GM18519 (cell line): ENCODE results near the gene ANKS1A.
"Not testable (repeated sequence)": the region's sequence is repeated elsewhere in the genome, so short reads cannot be mapped to it uniquely, and the experiment has no call there.

Experiments
- ATAC-seq: cut with Tn5 transposase; IDR thresholded peaks from one replicate; pipeline ENCODE4 v1.9.1; 2021; ENCODE audit warnings: mild to moderate bottlenecking, moderate library complexity; ENCODE audit not compliant: unreplicated experiment, low FRiP score

Gene ANKS1A, protein sequence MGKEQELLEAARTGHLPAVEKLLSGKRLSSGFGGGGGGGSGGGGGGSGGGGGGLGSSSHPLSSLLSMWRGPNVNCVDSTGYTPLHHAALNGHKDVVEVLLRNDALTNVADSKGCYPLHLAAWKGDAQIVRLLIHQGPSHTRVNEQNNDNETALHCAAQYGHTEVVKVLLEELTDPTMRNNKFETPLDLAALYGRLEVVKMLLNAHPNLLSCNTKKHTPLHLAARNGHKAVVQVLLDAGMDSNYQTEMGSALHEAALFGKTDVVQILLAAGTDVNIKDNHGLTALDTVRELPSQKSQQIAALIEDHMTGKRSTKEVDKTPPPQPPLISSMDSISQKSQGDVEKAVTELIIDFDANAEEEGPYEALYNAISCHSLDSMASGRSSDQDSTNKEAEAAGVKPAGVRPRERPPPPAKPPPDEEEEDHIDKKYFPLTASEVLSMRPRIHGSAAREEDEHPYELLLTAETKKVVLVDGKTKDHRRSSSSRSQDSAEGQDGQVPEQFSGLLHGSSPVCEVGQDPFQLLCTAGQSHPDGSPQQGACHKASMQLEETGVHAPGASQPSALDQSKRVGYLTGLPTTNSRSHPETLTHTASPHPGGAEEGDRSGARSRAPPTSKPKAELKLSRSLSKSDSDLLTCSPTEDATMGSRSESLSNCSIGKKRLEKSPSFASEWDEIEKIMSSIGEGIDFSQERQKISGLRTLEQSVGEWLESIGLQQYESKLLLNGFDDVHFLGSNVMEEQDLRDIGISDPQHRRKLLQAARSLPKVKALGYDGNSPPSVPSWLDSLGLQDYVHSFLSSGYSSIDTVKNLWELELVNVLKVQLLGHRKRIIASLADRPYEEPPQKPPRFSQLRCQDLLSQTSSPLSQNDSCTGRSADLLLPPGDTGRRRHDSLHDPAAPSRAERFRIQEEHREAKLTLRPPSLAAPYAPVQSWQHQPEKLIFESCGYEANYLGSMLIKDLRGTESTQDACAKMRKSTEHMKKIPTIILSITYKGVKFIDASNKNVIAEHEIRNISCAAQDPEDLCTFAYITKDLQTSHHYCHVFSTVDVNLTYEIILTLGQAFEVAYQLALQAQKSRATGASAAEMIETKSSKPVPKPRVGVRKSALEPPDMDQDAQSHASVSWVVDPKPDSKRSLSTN

DNA sequence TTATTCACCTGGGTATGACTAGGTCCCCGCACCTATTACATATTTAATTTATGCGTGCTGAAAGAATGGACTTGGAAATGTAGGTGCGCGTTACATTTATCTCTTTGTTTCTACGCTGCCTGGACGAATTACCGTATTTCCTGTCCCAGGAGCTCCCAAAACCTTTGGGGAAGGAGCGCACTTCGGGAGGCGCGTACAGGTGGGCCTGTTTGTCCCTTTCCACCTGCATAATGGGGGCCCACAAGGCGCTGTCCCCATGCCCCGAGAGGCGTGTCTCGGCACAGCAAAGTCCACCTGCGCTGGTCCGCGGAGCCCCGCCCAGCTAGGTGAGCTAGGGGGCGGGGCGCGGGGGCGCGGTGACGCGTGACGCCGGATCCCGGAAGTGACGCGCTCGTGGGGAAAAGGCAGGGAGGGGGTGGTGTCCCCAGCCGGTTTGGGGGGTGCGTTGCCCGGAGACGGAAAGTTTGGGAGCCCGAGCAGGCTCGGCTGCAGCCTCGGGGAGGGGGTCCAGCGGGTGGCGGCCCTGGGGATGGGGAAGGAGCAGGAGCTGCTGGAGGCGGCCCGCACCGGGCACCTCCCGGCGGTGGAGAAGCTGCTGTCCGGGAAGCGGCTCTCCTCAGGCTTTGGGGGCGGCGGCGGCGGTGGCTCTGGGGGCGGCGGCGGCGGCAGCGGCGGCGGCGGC is at the start of gene ANKS1A:
Gene ANKS1A, plus strand, starts transcription at position 382 of the 682 bp plus-strand sequence. Its CDS starts 148 bp downstream, at position 530.
- ATAC-seq = no peak

DNA sequence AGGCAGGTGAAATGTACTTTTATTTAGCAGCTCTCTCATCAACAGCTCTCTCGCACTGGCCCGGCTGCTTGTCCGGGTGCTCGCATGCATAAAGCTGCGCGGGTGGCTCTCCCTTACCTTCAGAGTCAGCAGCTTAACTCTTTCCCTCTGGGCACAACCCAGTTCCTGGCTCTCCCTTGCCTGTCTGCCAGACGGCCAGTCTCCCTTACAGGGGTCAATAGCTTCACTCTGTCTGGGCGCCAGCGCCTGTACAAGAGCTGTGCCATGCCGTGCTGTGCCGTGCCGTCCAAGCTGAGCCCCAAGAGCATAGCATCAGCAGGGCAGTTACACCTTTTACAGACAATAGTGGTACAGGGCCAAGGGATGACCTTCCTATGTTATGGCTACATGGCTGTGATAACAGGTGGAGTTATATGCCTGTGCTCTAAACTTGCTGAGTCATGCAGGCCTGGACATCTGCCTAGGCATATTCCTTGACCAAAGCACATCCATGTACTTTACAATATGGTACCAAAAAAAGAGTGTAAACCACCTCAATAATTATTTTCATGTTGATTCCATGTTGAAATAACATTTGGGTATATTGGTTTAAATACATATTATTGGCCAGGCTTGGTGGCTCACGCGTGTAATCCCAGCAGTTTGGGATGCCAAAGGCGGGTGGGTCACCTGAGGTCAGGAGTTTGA is 49.2 kb upstream of the ANKS1A start:
- no peak for ATAC-seq

DNA sequence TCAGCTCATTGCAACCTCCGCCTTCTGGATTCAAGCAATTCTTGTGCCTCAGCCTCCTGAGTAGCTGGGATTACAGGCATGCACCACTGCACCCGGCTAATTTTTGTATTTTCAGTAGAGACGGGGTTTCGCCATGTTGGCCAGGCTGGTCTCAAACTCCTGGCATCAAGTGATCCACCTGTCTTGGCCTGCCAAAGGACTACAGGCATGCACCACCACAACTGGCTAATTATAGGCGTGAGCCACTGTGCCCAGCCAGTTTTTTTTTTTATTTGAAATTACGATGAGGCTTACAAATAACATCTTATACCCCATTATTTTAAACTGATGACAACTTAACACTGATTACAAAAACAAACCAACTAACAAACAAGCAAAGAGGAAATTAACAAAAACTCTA is 40.0 kb upstream of the ANKS1A start:
- ATAC-seq = not testable (repeated sequence)

DNA sequence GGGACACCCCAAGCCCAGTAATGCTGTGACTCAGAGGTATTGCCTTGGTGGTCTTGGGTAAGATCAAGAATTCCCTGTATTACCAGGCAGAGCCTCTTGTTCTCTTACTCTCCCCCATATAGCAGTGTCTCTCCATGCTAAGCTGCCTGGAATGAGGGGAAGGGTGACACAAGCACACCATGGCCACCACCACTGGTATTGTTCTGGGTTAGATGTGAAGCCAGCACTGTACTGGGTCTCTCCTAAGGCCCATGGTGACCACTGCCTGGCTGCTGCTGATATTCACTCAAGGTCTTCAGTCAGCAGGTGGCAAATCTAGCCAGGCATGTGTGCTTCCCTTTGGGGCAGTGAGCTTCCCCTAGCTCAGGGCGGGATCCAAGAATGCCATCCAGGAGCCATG is 37.7 kb upstream of the ANKS1A start:
- ATAC-seq = no peak

DNA sequence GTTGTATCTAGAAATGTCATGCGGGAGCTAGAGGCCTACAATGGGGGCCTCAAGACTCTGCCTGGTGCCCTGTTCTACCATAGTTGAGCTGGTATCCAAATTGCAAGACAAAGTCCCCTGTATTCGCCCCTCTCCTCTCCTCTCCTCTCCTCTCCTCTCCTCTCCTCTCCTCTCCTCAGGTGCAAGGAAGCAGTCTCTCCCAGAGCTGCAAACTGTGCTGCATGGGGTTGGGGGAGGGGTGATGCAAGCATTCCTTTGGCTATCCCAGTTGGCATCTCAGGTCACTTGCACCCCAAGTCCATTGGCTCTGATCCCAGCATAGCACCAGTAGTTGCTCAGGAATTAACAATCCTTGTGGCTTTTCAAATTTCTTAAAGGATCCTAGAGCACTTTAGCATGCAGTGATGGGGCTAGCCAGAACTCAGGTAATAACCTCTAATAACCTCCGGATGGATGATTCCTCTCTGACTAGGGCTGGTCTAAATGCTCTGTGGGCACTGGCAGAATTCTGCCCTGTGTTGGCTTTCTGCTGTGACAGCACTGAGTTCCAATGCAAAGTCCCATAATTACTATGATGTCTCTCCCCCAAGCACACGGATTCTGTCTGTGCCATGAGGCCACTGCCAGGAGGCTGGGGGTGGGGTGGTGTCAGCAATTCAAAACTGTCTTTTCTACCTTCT is 36.5 kb upstream of the ANKS1A start:
- ATAC-seq = no peak

DNA sequence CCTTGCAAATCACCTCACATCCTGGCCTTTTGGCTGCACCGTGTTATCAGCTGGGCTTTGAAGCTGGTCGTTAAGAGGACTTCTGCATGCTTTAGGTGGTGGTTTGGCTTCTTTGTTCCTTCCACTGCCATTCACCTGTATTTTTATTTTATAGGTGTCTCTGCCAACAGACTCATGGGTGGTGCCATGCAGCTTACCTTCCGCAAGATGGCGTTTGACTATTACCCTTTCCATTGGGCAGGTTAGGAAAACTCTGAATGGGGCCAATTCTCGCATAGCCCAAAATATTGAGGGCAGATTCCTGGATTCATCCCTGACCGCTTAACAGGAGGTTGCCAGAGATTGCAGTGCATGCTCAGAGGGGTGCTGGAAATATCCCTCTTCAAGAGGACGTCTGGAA is 33.6 kb upstream of the ANKS1A start:
- no peak for ATAC-seq

DNA sequence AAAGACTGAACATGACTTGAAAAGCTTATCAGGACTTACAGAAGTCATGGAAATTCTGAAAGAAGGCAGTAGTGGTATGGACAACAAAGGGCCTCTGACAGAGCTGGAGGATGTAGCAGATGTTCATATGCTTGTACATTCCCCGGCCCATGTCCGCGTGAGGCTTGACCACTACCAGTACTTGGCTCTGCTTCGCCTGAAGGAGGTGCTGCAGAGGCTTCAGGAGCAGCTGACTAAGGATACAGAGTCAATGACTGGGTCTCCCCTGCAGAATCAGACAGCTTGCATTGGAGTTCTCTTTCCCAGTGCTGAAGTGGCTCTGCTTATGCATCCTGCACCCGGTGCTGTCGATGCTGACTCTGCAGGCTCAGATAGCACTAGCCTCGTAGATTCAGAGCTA is 30.4 kb upstream of the ANKS1A start:
- ATAC-seq = no peak

DNA sequence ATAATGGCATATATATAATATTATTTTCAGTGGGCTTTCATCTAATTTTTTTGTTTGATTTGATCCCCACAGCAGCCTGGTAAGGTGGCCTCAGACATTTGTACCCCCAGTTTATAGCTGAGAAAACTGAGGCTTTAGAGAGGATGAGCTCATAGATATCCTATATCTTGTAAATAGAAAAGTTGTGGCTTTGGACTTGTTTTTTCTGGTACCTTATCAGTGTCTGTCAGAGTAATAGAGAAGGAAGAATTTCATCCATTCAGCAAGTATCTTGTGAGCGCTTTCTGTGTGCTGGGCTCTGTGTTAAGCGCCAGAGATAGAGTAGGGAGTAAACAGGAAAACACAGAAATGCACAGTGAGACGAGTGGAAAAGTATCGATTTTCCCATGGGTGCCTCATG is 29.1 kb upstream of the ANKS1A start:
- no peak for ATAC-seq

DNA sequence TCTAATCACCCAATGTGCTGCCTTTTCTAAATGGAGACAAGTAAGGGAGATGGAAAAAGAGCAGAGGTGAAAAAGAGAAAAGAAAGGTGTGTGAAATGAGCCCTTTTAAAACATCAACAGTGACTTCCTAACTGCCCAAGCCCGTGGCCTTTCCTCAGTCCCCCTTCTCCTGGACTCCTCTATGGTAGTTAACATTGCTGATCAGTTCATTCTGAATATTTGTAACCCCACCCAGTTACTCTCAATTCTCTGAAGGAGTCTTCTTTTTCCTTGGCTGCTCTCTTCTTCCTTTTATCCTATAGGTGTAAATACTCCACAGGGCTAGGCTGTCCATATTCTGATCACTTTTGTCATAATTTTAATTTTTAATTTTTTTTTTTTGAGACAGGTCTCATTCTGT is 28.3 kb upstream of the ANKS1A start:
- no peak for ATAC-seq

DNA sequence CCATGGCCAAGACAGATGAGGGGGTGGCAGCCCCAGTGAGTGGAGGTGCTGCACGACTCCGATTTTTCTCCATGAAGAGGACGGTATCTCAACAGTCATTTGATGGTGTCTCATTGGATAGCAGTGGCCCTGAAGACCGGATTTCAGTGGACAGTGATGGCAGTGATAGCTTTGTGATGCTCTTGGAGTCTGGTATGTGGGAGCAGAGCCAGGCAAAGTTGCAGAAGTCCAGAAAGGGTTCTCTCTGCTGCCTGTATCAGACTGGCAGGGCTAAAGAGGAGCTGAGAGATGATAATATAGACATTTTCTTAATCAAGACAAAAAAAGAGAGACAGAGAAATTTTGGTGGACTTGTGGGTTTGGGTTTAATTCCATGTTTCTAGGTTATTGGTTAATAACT is 25.0 kb upstream of the ANKS1A start:
- ATAC-seq = no peak

DNA sequence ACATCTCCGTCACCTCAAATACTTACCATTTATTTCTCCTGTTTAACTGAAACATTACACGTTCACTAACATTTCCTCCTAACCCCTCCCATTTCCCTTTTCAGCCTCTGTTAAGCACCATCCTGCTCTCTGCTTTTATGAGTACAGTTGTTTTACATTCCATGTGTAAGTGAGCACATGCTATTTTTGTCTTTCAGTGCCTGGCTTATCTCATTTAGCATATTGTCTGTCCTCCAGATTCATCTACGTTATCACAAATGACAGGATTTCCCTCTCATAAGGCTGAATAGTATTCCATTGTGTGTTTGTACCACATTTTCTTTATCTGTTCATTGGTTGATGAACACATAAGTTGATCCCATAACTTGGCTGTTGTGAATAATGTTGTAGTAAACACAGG is 23.9 kb upstream of the ANKS1A start:
- no peak for ATAC-seq

DNA sequence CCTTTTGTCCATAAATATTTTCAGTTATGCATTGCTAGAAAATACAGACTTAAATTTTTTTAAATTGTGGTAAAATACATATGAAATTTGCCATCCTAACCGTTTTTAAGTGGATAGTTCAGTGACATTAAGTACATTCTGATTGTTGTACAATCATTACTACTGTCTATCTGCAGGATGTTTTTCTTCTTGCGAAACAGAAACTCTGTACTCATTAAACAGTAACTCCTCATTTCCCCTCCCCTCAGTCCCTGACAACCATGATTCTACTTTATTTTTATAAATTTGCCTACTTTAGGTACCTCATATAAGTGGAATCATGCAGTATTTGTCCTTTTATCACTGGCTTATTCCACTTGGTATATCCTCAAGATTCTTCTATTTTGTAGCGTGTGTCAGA is 22.5 kb upstream of the ANKS1A start:
- no peak for ATAC-seq

DNA sequence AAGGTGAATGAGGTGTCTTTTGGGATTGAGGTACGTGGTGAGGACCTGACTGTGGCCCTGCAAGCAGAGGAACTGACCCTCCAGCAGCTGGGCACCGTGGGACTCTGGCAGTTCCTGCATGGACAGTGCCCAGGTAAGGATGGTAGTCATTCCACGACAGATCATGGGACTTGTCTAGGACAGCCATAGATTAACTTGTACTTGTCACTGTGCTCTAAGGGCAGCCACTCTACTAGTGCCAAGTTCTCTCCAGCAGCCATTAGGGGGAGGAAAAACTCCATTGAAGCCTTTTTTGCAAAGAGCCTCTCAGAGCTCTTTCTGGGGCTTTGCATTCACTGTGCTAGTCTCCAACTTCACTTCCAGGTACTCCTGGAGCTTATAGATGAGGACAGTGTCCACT is 21.6 kb upstream of the ANKS1A start:
- ATAC-seq = no peak

DNA sequence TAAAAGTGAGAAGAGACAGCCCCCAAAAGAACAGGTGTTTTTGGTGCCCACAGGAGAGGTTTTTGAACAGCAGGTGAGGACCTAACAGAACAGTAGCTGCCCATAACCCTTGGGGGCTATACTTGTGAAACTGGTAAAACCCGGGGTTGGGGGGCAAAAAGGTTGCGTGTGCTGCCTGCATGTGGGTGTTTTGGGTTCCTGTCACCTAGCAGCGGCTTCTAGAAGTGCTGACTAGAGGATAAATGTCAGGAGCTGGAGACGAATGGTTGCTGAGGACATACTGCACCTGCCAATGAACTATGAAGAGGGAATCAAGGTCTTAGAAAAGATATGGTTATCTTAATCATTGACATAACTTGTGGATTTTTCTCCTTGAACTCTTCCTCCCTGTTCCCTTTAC is 17.2 kb upstream of the ANKS1A start:
- no peak for ATAC-seq

DNA sequence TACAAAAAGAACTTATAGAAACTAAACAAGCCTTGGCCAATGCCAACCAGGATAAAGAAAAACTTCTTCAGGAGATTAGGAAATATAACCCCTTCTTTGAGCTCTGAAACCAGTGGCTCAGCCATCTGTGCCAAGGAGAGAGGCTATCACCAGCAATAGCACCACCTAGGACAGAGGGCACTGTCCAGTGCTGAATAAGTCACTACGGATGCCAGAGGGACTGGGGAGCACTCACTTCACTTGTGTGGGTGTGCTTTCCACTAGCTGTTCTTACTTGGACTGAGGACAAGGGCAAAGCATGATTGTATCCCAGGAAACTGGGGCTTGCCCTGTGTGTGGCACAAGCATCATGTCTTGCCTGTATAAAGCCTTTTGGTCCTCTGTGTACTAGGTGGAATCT is 16.7 kb upstream of the ANKS1A start:
- ATAC-seq = no peak

DNA sequence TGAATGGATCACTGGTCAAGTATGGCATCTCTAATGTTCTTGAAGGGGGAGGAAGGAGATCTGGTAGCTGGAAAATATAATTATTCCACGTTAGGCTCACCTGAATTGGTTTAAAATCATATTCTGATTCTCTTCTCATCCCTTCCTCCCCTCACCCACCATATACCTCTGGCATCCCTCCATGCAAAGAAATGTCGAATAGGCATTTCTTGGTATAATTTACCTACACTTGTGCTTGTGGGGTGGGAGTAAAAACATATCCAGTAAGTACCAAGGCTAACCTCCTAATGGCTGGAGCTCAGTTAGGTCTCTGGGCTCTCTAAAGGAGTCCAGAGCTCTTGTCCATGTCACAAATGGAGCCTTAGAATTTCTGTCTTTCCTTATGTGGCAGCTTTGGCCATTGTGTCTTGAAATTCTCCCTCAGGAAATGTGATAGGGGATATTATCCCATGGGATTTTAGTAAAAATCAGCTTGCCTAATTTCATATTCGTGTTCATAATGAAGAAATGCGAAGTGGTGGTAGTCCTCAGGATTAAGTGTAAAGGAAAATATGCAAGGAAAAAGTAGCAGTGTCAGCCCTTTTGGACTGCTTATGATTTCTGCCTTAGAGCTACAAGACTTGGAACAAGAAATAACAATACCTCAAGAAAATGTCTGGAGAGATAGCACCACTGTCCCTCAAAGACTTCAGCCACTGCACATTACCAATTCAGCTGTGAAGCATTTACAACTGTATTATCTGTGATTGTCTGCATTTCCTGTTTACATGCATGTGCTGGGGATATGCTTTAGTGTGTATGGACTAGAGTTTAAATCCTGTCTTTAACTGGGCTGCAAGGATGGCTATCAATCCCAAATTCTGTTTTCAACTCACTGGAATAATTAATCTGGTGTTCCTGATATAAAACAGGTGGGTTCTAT is 13.5 kb upstream of the ANKS1A start:
- no peak for ATAC-seq

DNA sequence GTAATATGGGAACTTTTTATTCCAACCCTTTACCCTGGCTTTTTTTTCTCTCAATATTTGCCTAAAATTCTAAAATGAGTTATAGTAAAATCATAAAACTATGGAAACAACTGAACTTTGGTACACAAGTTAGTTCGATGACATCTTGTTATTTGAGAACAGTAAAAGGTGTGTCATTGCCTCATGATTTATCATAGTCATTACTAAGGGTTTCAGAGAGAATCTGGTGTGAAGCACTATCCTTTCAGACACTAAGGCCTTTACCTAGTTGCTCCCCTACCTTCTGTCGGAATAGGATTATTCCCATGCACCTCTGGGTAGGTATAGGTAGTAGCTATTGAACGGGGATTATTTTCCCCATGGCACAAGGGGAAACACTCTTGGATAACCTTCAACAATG is 12.6 kb upstream of the ANKS1A start:
- ATAC-seq = no peak

DNA sequence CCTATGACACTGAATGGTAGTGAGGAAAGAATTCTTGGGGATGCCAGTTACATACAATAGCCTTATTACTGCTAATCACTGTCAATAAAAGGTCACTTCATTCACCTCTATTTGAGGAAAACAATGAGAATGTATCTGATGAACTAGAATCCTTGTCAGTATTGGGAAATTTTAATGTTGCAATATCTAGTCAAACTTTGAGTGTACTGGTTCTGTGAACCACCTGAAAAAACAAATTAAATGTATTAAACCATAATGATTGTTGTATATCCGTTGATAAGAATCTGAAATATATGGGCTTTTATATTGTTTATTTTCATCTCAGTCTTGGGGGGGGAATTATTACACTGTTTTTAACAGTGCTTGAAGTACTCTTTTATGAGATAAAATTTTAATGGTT is 11.8 kb upstream of the ANKS1A start:
- ATAC-seq = no peak
